ENCODE results near the gene ROBO1.
"Not testable (repeated sequence)": the region's sequence is repeated elsewhere in the genome, so short reads cannot be mapped to it uniquely, and the experiment has no call there.

The ROBO1 gene

GRCh38 chr3:78911394-78911793 is 856.4 kb downstream of the ROBO1 start:
- no peak for DNase-seq (ENCODE audit: low spot score)

GRCh38 chr3:78908236-78908635 is 859.6 kb downstream of the ROBO1 start:
- DNase-seq (ENCODE audit: low spot score), result no peak

- no peak for DNase-seq (ENCODE audit: low spot score)
Measured at GRCh38 chr3:78907367-78907766, 860.4 kb downstream of the ROBO1 start.

- no peak for DNase-seq (ENCODE audit: low spot score)
Measured at GRCh38 chr3:78906930-78907329, 860.9 kb downstream of the ROBO1 start.

- no peak for DNase-seq (ENCODE audit: low spot score)
Measured at GRCh38 chr3:78906245-78906644, 861.6 kb downstream of the ROBO1 start.

GRCh38 chr3:78905700-78906099 is 862.1 kb downstream of the ROBO1 start:
- no peak for DNase-seq (ENCODE audit: low spot score)

GRCh38 chr3:78901544-78901943 is 866.3 kb downstream of the ROBO1 start:
- no peak for DNase-seq (ENCODE audit: low spot score)

GRCh38 chr3:78900880-78901279 is 866.9 kb downstream of the ROBO1 start:
- no peak for DNase-seq (ENCODE audit: low spot score)

- DNase-seq (ENCODE audit: low spot score), result no peak
Measured at GRCh38 chr3:78900426-78900825, 867.4 kb downstream of the ROBO1 start.

- DNase-seq (ENCODE audit: low spot score), result no peak
Measured at GRCh38 chr3:78895528-78895927, 872.3 kb downstream of the ROBO1 start.

GRCh38 chr3:78894787-78895186 is 873.0 kb downstream of the ROBO1 start:
- no peak for DNase-seq (ENCODE audit: low spot score)

- no peak for DNase-seq (ENCODE audit: low spot score)
Measured at GRCh38 chr3:78893161-78893560, 874.6 kb downstream of the ROBO1 start.

GRCh38 chr3:78889348-78889747 is 878.5 kb downstream of the ROBO1 start:
- no peak for DNase-seq (ENCODE audit: low spot score)

- no peak for DNase-seq (ENCODE audit: low spot score)
Measured at GRCh38 chr3:78888635-78889034, 879.2 kb downstream of the ROBO1 start.

GRCh38 chr3:78887547-78888011 is 880.2 kb downstream of the ROBO1 start:
- DNase-seq (ENCODE audit: low spot score), result no peak

- DNase-seq (ENCODE audit: low spot score), result no peak
Measured at GRCh38 chr3:78887029-78887428, 880.8 kb downstream of the ROBO1 start.

GRCh38 chr3:78884567-78884966 is 883.2 kb downstream of the ROBO1 start:
- not testable (repeated sequence) for DNase-seq (ENCODE audit: low spot score)

GRCh38 chr3:78882251-78882650 is 885.5 kb downstream of the ROBO1 start:
- DNase-seq (ENCODE audit: low spot score), result no peak

- no peak for DNase-seq (ENCODE audit: low spot score)
Measured at GRCh38 chr3:78881501-78881900, 886.3 kb downstream of the ROBO1 start.

- no peak for DNase-seq (ENCODE audit: low spot score)
Measured at GRCh38 chr3:78880603-78881461, 887.0 kb downstream of the ROBO1 start.

- no peak for DNase-seq (ENCODE audit: low spot score)
Measured at GRCh38 chr3:78879295-78879860, 888.4 kb downstream of the ROBO1 start.

GRCh38 chr3:78878789-78879188 is 889.0 kb downstream of the ROBO1 start:
- no peak for DNase-seq (ENCODE audit: low spot score)

- no peak for DNase-seq (ENCODE audit: low spot score)
Measured at GRCh38 chr3:78878011-78878410, 889.8 kb downstream of the ROBO1 start.

- no peak for DNase-seq (ENCODE audit: low spot score)
Measured at GRCh38 chr3:78875851-78876250, 891.9 kb downstream of the ROBO1 start.

All from CD4-positive, alpha-beta T cell treated with Interleukin-2 at 100 ng/mL for 4 hours (primary cell).